SK-N-MC (cell line): Measurements from ENCODE around the gene KCTD19.

Experiments
- EZH2 ChIP-seq: fragments of 200-600 bp; sonication (generic); IDR thresholded peaks from one replicate; pipeline ENCODE4 v1.6.1; 2017; ENCODE audit warnings: antibody characterized with exemption
- POLR2AphosphoS5 ChIP-seq: IDR thresholded peaks from 2 replicates; pipeline ENCODE4 v1.6.1; 2012; ENCODE audit warnings: mild to moderate bottlenecking, low read depth, low read length, borderline replicate concordance

DNA sequence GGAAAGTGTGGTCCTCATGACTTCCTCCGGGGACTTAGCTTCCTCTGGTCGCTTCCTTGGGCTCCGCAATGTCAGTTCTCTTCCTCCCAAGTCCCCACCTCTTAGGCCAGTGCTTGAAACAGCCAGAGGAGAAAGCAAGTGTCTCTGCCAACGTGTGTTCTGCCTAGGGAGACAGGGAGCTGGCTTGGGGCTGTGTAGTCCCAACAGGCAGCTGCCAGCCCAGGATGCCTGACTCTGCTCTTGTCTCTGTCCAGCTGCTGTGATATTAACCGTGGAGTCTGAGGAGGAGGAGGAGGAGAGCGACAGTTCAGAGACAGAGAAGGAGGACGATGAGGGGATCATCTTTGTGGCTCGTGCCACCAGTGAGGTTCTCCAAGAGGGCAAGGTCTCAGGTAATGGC is 60.7 kb downstream of the KCTD19 start:
- no peak for TF ChIP-seq EZH2
- TF ChIP-seq POLR2AphosphoS5, result no peak
